ENCODE results near the gene ISM2.

Gene ISM2

DNA sequence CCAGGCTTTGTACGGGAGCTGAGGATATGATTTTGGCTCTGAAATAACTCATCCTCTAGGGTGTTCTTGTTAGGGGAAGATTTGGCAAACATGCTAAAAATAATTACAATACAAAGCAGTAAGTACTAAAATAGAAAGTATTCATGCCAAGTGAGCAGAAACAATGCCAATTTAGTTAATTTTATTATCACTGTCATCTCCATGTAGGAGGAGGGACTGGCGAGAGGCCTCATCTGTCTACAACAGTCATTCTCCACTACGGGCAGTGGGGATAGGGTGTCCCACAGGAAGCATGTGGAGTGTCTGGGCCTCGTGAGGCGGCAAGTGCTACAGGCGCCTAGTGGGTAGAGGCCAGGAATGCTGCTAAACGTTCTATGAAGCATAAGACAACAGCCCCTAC, 3.3 kb downstream of the ISM2 start:
- no peaks in the 10 kb centered on the region for H3K9me3 Mint-ChIP-seq
- peaks cover 5% of the 10 kb centered on the region in 2 donors for H3K4me1 Mint-ChIP-seq (ENCODE audit: low read depth in 2 of 2)
- H3K27me3 Mint-ChIP-seq = peaks cover 37 to 47% of the 10 kb centered on the region in 2 donors
- DNase-seq (no peak), ATAC-seq (replicated peaks) (no peak)
- H3K4me3 Mint-ChIP-seq = peak overlapping the region in 1 of 2 donors; percentile 36
- no peak overlapping the region for H3K27ac Mint-ChIP-seq
- H3K36me3 Mint-ChIP-seq (ENCODE audit: insufficient read depth) = no peaks in the 10 kb centered on the region

DNA sequence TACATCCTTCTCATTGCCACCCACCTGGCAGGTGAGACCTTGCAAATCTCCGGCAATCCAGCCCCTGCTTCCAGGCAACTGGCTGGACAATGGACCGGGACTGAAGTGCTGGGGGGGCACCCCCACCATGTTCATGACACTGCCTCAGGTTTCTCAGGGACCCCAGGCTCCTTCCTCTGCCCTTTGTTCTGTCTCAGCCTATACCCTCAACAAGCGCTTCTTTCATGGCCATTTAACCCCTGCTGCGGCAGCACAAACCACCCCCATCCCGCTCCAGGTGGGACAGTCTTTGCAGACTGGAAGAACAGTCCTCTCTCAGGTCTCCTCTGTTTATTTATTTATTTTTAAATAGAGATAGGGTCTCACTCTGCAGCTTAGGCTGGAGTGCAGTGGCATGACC, 7.6 kb downstream of the ISM2 start:
- no peaks in the 10 kb centered on the region for H3K4me1 Mint-ChIP-seq (ENCODE audit: low read depth in 2 of 2)
- DNase-seq (no peak), ATAC-seq (replicated peaks) (no peak)
- peaks cover 11 to 14% of the 10 kb centered on the region in 2 donors for H3K27me3 Mint-ChIP-seq
- H3K27ac Mint-ChIP-seq = no peak overlapping the region
- no peak overlapping the region for H3K4me3 Mint-ChIP-seq
- H3K9me3 Mint-ChIP-seq = no peaks in the 10 kb centered on the region
- H3K36me3 Mint-ChIP-seq (ENCODE audit: insufficient read depth) = no peaks in the 10 kb centered on the region

DNA sequence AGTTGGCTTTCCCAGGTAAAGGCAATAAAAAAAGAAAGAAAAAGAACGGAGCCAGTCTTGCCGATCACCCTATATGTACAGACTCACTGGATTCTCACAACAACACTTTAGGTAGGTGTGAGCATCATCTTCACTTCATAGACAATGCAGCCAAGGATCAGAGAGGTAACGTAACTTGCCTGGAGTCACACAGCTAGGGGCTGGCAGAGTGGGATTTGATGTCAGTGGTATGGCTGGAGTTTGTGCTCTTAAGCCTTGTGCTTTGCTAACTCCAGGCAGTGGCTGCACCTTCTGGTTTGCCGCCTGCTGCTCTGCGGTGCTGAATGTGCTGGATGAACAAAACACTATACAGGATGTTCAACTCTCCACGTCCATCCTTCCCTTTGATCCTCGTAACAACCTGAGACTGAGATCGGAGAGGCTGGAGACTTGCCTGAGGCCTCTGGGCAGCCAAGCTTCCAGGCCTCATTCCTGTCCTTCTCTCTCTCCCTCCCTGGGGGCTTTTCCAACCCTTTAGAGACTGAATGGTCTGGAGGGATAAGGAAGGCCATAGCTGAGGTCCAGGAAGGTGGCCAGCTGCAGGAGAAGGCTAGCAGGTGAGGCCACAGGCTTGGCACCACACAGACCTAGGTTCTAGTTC, 8.1 kb downstream of the ISM2 start:
- H3K4me1 Mint-ChIP-seq (ENCODE audit: low read depth in 2 of 2) = no peaks in the 10 kb centered on the region
- ATAC-seq (replicated peaks) (no peak), DNase-seq (no peak)
- H3K4me3 Mint-ChIP-seq = no peak overlapping the region
- H3K27me3 Mint-ChIP-seq = peaks cover 6 to 8% of the 10 kb centered on the region in 2 donors
- no peaks in the 10 kb centered on the region for H3K36me3 Mint-ChIP-seq (ENCODE audit: insufficient read depth)
- no peak overlapping the region for H3K27ac Mint-ChIP-seq
- no peaks in the 10 kb centered on the region for H3K9me3 Mint-ChIP-seq

DNA sequence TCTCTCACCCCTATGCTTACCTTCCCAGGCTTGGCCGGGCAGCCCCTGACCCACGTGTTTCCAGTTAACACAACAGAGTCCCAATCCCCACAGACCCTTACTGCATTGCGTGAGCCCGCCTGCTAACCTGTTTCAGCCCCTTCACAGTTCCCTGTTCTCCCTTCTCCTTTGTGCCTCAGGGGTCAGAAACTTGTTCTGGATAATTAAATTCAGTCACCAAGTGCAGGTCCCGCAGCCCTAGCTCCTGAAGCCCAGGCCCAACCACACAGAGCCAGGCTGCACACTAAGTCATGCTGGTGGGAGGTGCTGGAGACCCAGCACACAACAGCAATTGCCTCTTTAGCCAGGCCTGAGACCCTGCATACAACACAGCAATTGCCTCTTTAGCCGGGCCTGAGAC, 9.6 kb downstream of the ISM2 start:
- no peaks in the 10 kb centered on the region for H3K27me3 Mint-ChIP-seq
- no peak overlapping the region for H3K4me3 Mint-ChIP-seq
- H3K36me3 Mint-ChIP-seq (ENCODE audit: insufficient read depth) = no peaks in the 10 kb centered on the region
- H3K9me3 Mint-ChIP-seq = no peaks in the 10 kb centered on the region
- no peak for ATAC-seq (replicated peaks)
- no peaks in the 10 kb centered on the region for H3K4me1 Mint-ChIP-seq (ENCODE audit: low read depth in 2 of 2)
- no peak for DNase-seq
- peak overlapping the region in 1 of 2 donors; percentile 68 for H3K27ac Mint-ChIP-seq

DNA sequence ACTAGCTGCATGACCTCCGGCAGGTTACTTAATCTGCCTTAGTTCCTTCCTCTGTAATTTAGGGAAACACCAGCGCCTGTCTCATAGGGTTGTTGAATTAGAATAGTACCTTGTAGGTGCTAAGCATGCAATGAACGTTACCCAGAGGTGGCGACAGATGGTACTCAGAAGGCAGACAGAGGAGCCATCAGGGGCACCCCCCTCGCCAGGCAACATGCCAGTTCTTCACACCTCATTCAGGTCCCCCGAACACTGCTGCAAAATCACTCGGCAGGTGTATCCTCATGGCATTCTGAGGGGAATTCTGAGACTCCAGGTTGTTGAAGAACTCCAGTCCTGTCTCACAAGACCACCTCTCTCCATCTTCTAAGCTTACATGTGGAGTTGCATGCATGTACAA, 10.1 kb downstream of the ISM2 start:
- Mint-ChIP-seq H3K4me1 (ENCODE audit: low read depth in 2 of 2) (no peaks in the 10 kb centered on the region), H3K27ac (no peak overlapping the region), H3K9me3 (no peaks in the 10 kb centered on the region), H3K4me3 (no peak overlapping the region), H3K36me3 (ENCODE audit: insufficient read depth) (no peaks in the 10 kb centered on the region), H3K27me3 (no peaks in the 10 kb centered on the region)
- ATAC-seq (replicated peaks) (no peak), DNase-seq (no peak)

DNA sequence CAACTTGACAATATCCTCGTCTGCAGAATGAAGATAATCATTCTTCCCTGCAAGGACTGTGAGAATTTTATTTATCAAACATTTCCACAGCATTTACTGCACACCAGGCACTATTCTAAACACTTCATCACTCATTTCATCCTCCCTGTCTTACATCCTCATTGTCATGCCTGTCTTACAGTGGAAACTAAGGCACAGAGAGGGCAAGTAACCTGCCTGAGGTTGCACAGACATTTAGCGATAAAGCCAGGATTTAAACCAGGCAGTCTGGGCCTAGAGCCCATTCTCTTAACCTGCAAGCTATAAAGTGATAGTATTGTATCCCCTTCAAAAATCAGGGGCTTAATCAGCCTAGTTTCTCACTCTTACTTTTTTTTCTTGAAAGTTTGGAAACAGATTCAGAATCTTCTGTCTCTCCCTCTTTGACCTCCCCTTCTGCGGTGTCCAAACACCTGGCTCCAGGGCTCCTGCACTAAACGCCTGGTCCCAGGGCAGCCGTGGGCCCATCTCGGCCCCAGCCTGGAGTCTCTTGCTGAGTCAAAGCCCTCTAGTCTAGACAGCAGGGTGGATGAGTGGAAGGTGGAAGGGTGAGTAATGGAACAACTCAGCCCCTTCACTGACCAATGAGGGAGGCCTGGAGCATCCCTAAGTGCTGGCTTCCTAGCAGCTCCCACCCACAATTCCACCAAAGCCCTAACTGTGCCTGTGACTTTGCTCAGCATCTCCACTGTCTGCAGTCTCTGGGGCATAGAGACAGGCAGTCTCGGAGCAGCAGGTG, 12.5 kb downstream of the ISM2 start:
- DNase-seq = no peak

DNA sequence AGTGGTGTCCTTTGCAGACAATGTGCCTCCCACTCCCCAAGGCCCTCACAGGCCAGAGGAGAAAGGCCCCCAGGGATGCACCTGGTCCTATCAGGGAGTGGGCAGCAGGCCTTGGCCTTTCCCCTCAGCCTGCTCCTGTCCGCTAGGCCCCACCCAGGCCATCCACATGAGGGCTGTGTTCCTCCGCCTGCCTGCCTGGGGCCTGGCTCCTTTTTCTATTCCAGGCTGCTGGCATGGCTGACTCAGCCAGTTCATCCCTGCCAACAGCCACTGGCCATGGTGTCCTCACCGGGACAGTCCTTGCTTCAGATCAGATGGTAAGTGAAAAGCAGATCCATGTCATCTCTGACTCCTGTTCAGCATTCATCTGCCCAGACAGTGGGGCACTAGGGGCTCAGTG, 13.4 kb downstream of the ISM2 start:
- Mint-ChIP-seq H3K27ac (no peak overlapping the region), H3K4me1 (ENCODE audit: low read depth in 2 of 2) (no peaks in the 10 kb centered on the region), H3K27me3 (no peaks in the 10 kb centered on the region), H3K4me3 (no peak overlapping the region), H3K9me3 (no peaks in the 10 kb centered on the region), H3K36me3 (ENCODE audit: insufficient read depth) (peaks cover 1% of the 10 kb centered on the region)
- ATAC-seq (replicated peaks) (no peak), DNase-seq (no peak)

More for the DNA sequence above, 12.5 kb downstream of the ISM2 start:
- Mint-ChIP-seq H3K27me3 (no peaks in the 10 kb centered on the region), H3K4me1 (ENCODE audit: low read depth in 2 of 2) (no peaks in the 10 kb centered on the region), H3K27ac (no peak overlapping the region), H3K36me3 (ENCODE audit: insufficient read depth) (no peaks in the 10 kb centered on the region), H3K9me3 (no peaks in the 10 kb centered on the region), H3K4me3 (no peak overlapping the region)
- no peak for ATAC-seq (replicated peaks)

DNA sequence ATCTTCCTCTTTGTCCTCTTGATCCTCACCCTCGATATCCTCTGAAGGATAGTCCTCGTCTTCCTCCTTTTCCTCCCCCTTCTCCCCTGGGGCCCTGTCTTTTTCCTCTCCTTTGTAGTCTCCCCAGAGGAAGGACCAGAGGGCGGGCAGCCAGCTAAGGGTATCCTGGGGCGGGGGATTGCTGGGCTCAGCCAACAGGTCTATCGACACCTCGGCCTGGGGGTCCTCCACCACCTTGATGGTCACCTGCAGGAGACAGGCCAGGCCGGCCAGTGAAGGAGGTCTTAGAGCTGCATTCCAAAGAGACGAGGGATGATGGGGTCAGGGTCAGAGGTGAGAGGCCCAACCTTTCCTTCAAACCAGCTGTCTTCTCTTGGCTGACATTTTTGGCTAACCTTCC, 16.2 kb downstream of the ISM2 start:
- H3K9me3 Mint-ChIP-seq = no peaks in the 10 kb centered on the region
- no peak for ATAC-seq (replicated peaks)
- H3K27me3 Mint-ChIP-seq = no peaks in the 10 kb centered on the region
- H3K4me1 Mint-ChIP-seq (ENCODE audit: low read depth in 2 of 2) = no peaks in the 10 kb centered on the region
- H3K36me3 Mint-ChIP-seq (ENCODE audit: insufficient read depth) = peaks cover 4% of the 10 kb centered on the region
- no peak overlapping the region for H3K4me3 Mint-ChIP-seq
- DNase-seq = no peak
- no peak overlapping the region for H3K27ac Mint-ChIP-seq

DNA sequence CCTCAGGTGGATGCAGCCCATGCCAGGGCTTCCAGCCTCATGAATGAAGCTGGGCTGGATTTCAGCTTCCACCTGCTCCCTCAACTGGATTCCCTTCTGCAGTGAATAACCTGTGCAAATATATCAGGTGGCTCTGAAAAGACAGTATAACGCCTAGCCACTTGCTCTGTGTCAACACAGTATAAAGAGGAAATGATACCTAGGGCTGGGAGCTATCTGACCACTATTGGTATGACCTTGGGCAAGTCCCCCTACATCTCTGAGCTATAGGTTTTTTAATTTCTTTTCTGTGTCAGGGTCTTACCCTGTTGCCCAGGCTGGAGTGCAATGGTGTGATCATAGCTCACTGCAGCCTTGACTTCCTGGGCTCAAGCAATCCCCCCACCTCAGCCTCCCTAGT, 19.8 kb downstream of the ISM2 start:
- Mint-ChIP-seq H3K9me3 (no peaks in the 10 kb centered on the region), H3K4me3 (no peak overlapping the region), H3K27ac (no peak overlapping the region), H3K4me1 (ENCODE audit: low read depth in 2 of 2) (no peaks in the 10 kb centered on the region), H3K36me3 (ENCODE audit: insufficient read depth) (peaks cover 4% of the 10 kb centered on the region), H3K27me3 (peaks cover 0 to 11% of the 10 kb centered on the region in 2 donors)
- ATAC-seq (replicated peaks) (no peak), DNase-seq (no peak)

DNA sequence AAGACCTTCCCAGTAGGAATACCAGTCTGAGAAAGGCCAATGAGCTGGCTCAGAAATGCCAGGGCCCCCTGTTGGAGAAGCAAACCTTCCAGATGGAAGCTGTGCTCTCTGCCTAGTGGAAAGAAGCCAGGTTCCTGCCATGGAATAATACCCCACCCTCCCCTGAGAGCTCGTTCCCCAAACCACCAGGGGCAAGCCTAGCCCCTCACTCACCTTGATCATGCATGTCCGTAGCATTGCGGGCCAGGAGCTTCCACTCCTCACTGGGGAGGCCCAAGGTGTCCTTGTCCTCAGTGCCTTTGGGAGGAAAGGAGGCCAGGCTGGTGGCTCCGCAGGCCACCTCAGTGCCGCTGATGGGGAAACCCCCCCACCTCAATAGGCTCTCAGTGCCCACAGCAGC, 20.6 kb downstream of the ISM2 start:
- Mint-ChIP-seq H3K36me3 (ENCODE audit: insufficient read depth) (peaks cover 4% of the 10 kb centered on the region), H3K27ac (no peak overlapping the region), H3K4me3 (no peak overlapping the region), H3K9me3 (no peaks in the 10 kb centered on the region), H3K27me3 (peaks cover 0 to 11% of the 10 kb centered on the region in 2 donors), H3K4me1 (ENCODE audit: low read depth in 2 of 2) (no peaks in the 10 kb centered on the region)
- no peak for ATAC-seq (replicated peaks)
- DNase-seq = no peak

DNA sequence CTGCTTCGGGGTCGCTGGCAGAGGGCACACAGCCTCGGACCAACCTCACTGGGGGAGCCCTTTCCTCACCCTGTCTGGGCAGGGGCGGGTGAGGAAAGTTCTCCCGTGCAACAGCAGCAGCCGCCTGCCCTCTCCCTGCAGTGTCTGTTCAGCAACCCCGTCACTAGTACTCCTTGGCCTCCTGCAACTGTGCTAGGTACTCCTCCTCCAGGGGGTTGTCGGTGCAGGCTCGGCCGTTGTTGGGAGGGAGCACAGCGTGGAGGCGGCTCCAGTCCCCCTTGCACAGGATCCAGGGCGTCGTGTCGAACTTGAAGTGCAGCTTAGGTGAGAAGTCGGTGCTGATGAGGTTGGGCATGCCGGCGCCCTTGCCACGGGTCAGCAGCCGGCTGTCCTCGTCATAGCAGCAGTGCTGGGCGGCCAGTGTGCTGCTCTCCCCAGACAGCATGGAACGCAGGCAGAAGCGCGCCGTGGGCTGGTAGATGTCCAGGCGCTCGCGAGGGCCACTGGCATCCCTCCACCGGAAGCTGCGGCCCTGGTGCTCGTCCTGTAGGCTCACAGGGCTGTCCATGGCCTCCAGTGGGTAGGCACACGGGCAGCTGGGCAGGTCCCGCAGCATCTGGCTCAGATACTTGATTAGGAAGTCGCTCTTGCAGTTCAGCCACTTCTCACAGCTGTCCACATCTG, 23.0 kb downstream of the ISM2 start:
- Mint-ChIP-seq H3K27ac (no peak overlapping the region), H3K27me3 (peaks cover 0 to 11% of the 10 kb centered on the region in 2 donors), H3K4me3 (no peak overlapping the region), H3K4me1 (ENCODE audit: low read depth in 2 of 2) (no peaks in the 10 kb centered on the region), H3K9me3 (no peaks in the 10 kb centered on the region), H3K36me3 (ENCODE audit: insufficient read depth) (peaks cover 4% of the 10 kb centered on the region)
- ATAC-seq (replicated peaks) (no peak), DNase-seq (no peak)

DNA sequence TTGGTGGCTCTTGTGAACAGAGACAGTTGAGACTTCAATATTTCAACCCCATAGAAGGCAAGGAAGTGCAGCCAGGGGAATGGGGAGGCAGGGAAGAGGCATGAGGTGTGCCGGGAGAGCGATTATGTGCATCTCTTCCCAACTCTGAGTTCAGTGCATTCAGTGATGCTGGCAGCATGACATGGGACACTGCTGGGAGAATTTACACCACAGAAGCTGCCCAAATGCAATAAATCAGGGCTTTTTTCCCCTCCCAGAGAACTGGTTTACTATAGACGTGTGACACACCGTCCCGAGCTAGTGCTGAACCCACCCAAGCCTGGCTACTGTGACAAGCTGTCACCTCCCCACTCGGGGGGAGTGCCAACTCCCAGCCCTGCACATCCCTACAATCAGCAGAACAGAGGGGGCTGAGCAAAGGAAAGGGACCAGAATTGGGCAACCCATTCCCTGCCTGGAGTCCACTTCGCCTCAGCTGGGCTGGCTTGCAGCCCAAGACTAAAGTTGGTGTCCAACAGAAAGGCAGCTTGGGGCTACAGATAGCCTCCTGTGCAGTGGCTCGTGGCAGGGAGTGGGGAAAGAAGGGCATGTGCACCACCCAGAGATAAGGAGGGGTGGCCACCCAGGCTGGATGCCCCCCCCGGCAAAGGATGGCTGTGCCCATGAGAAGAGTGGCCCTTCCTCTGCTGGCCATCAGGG, 24.0 kb downstream of the ISM2 start:
- ATAC-seq (replicated peaks) (no peak), DNase-seq (no peak)
- peaks cover 2% of the 10 kb centered on the region for H3K36me3 Mint-ChIP-seq (ENCODE audit: insufficient read depth)
- H3K9me3 Mint-ChIP-seq = no peaks in the 10 kb centered on the region
- no peaks in the 10 kb centered on the region for H3K4me1 Mint-ChIP-seq (ENCODE audit: low read depth in 2 of 2)
- no peak overlapping the region for H3K4me3 Mint-ChIP-seq
- peaks cover 0 to 11% of the 10 kb centered on the region in 2 donors for H3K27me3 Mint-ChIP-seq
- H3K27ac Mint-ChIP-seq = peak overlapping the region in 1 of 2 donors; percentile 16

DNA sequence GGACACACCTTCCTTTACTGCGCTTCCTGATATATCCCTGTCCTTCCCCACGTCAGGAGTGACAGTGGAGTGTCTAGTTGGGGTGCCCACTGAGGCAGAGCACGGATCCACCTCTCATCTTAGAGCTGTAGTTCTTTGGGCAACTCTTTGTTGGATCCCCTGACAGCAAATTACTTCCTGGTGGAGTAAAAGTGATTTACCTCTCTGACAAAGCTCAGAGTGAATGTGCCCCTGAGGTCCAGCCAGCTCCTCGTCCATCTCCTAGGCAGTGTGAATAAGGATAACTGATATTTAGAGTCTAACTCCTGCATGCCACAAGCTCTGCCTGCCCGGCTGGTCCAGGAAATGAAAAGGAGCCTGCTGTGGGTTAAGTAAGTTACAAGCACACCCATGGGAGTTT, 24.7 kb downstream of the ISM2 start:
- no peak for DNase-seq
- Mint-ChIP-seq H3K36me3 (ENCODE audit: insufficient read depth) (peaks cover 9% of the 10 kb centered on the region), H3K27ac (peak overlapping the region in 1 of 2 donors; percentile 16), H3K27me3 (peaks cover 0 to 11% of the 10 kb centered on the region in 2 donors), H3K9me3 (no peaks in the 10 kb centered on the region), H3K4me1 (ENCODE audit: low read depth in 2 of 2) (no peaks in the 10 kb centered on the region), H3K4me3 (no peak overlapping the region)
- no peak for ATAC-seq (replicated peaks)
